ENCODE measurements around the gene FGGY. TPM values are rescaled to one million over a fixed set of nuclear protein-coding genes. Genes with fewer than 3 reads are reported as not detected.

FGGY gene
- total and polyA plus RNA-seq, 4 donors, result 16.0 to 67.0 (median 43.4) TPM

GRCh38 chr1:59290193-59290949 is 6.5 kb upstream of the FGGY start (continued):
- TF ChIP-seq REST (IDR thresholded peaks at IDR 0.05), result no peak
- peak; percentile 8 to 51 for TF ChIP-seq RXRA (IDR thresholded peaks at IDR 0.05)
- TF ChIP-seq MAX (IDR thresholded peaks at IDR 0.05), result peak; percentile 71
- TF ChIP-seq EGR1 (IDR thresholded peaks at IDR 0.05; ENCODE audit: low read depth in 2 of 2), result no peak
- TF ChIP-seq HNF4G (IDR thresholded peaks at IDR 0.05), result peak; percentile 14
- no peak for TF ChIP-seq FOXA1 (IDR thresholded peaks at IDR 0.05)
- TF ChIP-seq HNF4A (conservative IDR thresholded peaks at IDR 0.05), result peak in 1 of 2 donors; percentile 14
- TF ChIP-seq NR2F2 (IDR thresholded peaks at IDR 0.05), result no peak

GRCh38 chr1:59291561-59291960 is 5.3 kb upstream of the FGGY start:
- TF ChIP-seq FOXA1 (IDR thresholded peaks at IDR 0.05) (no peak), YY1 (IDR thresholded peaks at IDR 0.05) (no peak), RAD21 (IDR thresholded peaks at IDR 0.05) (no peak), RXRA (IDR thresholded peaks at IDR 0.05) (no peak), CTCF (IDR thresholded peaks at IDR 0.05; ENCODE audit: low read depth, low read length, missing input control) (no peak), REST (IDR thresholded peaks at IDR 0.05) (no peak), EGR1 (IDR thresholded peaks at IDR 0.05; ENCODE audit: low read depth in 2 of 2) (no peak)
- H3K4me1 ChIP-seq (ENCODE audit: control insufficient read depth in 4 of 4, insufficient read depth in 4 of 4, low read length in 3 of 4), result peaks cover 0 to 20% (median 4%) of the 10 kb centered on the region in 4 donors
- H3K9ac ChIP-seq (ENCODE audit: low read depth in 1 of 2, low read length in 2 of 2), result peak overlapping the region in 1 of 2 donors; percentile 7
- H3K27ac ChIP-seq (ENCODE audit: low read depth in 1 of 2, low read length in 2 of 2), result peak overlapping the region; percentile 58 to 68
- H3K9me3 ChIP-seq (ENCODE audit: control insufficient read depth in 4 of 4, low read length in 3 of 4), result no peaks in the 10 kb centered on the region
- DNase-seq (ENCODE audit: low spot score), result no peak
- H3K27me3 ChIP-seq (ENCODE audit: control insufficient read depth in 4 of 4, insufficient read depth in 4 of 4, low read length in 3 of 4), result no peaks in the 10 kb centered on the region
- no peaks in the 10 kb centered on the region for H3K36me3 ChIP-seq (ENCODE audit: control insufficient read depth in 4 of 4, insufficient read depth in 3 of 4, low read depth in 1 of 4, low read length in 3 of 4)
- no peak overlapping the region for H3K4me3 ChIP-seq (ENCODE audit: low read depth in 1 of 3, low read length in 3 of 3)

Measured in liver (tissue), 9 donors.